GM19372 (cell line): Measurements from ENCODE around the gene ACVR1.
"Not testable (repeated sequence)": the region's sequence is repeated elsewhere in the genome, so short reads cannot be mapped to it uniquely, and the experiment has no call there.

Source experiments
- ATAC-seq: cut with Tn5 transposase; IDR thresholded peaks from one replicate; pipeline ENCODE4 v1.9.1; 2021; ENCODE audit warnings: mild to moderate bottlenecking, low read depth, moderate library complexity; ENCODE audit not compliant: unreplicated experiment

The ACVR1 gene

DNA sequence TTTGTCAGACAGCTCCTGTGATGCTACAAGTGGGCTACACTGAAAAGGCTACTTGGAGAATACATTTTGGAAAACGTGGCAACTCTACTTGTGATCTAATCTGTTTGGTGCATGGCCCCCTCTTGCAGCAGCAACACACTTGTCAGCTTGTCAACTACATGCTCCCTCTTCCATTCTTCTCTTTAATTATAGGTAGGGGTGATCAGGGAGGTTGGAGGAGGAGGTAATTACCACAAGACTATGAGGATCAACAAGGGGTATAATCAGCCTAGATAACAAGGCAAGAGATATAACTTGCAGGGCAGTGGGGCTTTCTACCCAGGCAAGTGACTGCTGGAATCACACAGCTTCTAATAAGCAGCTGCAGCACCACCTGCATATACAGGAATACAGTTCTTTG is 104.9 kb downstream of the ACVR1 start:
- ATAC-seq, result no peak

DNA sequence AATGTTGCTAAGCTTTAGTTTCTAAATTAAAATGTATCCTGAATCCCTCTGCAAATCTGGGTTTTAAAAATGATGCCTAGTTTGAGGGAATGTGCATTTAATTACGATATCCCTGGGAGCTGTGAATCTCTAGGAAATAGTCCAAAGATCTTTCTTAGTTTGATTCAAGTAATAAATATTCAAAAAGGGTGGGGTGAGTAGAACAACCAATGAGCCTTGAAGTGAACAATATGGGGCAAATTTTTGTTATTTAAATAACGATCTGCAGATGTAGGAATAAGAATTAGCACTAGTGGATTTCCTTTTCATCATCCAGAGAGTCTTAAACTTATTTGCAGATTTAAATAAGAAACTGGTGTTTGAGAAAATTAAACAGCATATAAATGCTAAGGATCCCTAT is 106.3 kb downstream of the ACVR1 start:
- ATAC-seq, result no peak

DNA sequence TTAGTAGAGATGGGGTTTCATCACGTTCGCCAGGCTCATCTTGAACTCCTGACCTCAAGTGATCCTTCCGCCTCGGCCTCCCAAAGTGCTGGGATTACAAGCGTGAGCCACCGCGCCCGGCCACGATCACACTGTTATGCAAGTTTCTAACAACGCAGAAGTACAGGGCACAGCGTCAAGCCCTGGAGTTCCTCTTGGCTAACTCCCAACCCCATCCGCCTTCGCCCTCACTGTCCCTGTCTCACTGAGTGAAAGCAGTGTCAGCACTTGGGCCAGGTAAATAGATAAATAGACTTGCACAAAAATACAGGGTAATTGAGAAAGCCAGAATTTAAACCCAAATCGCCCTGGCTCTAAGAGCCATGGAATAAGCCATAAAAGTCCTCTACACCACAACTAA is 111.7 kb downstream of the ACVR1 start:
- no peak for ATAC-seq

DNA sequence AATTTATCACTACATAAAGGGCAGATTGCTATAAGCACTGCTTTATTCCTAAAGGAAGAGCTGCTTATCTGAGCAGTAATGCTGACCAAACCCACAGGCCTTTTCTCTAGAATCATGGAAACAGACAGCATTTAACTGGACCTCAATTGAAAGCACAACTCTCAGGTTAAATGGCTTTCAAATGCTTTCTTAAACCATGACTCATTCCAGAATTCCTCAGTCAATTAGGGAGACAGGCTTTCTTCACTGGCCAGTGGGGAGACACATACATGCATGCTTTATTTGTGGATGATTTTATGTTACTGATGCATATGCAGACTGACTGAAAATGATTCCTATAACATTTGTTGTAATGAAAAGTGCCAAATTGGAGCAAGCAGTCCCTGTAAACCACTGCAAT is 114.6 kb downstream of the ACVR1 start:
- ATAC-seq, result no peak

DNA sequence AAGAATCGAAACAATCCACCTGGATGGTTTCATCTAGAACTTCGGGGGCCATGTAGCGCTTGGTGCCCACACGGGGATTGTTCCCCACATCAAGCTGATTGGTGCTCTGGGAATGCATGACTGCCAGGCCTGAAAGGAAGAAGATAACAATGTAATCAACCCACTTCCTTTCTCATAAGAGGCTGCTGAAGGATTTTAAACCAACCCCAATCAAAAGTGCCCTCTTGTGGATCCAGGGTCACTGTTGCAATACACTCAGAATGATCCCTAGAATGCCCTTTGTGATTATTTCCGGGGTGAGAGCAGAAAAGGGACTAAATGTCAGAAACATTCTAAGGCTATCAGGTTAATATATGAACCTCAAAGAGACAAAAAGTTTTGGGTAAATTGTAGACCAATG is 115.2 kb downstream of the ACVR1 start:
- no peak for ATAC-seq

DNA sequence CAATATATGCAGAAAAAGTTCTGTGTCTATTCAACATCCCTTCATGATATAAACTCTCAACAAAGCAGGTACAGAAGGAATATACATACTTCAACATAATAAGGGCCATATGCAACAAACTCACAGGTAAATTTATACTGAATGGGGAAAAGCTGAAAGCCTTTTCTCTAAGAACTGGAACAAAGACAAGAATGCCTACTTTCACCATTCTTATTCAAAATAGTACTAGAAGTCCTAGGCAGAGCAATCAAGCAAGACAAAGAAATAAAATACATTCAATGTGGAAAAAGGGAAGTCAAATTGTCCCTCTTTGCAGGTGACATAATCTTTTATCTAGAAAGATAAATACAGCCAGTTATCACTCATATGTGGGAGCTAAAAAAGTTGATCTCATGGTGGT is 116.3 kb downstream of the ACVR1 start:
- ATAC-seq, result no peak

DNA sequence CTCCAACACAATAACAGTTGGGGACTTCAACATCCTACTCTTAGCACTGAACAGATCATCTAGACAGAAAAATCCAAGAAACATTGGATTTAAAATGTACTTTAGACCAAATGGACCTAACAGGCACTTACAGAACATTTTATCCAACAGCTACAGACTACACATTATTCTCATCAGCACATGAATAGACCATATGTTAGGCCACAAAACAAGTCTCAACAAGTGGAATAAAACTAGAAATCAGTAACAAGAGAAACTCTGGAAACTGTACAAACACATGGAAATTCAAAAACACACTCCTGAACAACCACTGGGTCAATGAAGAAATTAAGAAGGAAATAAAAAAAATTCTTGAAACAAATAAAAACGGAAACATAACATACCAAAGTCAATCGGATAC is 117.5 kb downstream of the ACVR1 start:
- ATAC-seq, result no peak

DNA sequence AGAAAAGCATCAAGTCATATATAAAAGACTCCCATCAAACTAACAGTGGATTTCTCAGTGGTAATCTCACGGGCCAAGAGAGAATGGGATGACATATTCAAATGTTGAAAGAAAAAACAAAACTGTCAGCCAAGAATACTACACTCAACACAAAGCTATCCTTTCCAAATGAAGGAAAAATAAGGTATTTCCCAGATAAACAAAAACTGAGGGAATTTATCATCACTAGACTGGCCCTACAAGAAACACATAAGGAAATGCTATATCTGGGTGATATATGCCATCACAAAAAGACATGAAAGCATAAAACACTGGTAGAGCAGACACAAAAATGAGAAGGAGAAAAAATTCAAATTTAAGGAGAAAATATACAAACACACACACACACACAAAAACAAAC is 118.6 kb downstream of the ACVR1 start:
- ATAC-seq, result no peak

DNA sequence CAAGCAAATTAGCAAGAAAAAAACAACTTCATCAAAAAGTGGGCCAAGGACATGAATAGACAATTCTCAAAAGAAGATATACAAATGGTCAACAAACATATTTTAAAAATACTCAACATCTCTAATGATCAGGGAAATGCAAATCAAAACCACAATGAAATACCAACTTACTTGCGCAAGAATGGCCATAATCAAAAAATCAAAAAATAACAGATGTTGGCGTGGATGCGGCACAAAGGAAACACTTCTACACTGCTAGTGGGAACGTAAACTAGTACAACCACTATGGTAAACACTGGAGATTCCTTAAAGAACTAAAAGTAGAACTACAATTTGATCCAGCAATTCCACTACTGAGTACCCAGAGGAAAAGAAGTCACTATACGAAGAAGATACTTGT is 119.7 kb downstream of the ACVR1 start:
- not testable (repeated sequence) for ATAC-seq

DNA sequence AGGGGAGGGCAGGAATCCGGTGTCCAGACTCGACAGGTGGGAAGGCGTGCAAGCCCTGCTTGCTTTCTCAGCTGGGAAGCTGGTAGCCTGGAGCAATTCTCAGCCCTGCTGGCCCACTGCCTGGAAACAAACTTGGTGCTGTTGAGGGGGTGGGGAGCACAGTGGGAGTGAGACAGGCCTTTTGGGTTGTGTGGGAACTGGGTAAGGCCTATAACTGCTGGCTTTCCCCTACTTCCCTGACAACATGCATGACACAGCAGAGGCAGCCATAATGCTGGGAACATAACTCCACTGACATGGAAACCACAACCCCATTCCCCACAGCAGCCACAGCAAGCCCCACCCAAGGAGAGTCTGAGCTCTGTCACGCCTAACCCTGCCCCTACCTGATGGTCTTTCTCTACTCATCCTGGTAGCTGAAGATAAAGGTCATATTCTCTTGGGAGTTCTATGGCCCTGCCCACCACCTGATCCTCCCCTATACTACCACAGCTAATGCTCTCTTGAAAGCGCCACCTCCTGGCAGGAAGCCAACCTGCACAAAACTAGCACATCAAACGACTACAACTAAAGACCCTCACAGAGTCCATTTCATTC is 124.6 kb downstream of the ACVR1 start:
- no peak for ATAC-seq

DNA sequence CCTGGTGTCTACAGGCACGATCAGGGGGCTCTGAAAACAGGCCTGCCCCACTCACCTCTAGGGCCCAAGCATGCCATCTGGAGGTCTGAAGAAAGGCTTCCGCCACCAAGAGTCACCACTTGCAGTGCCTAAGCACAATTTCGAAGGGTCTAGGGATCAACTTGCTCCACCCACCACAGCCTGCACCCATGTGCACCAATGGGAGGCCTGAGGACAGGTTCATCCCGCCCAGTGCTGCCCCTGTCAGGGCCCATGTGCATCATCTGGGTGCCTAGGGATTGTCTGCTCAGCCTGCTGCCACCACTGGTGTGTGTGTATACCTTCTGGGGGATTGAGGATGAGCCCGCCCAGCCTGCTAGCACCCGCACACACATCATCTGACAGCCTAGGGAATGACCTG is 126.4 kb downstream of the ACVR1 start:
- ATAC-seq, result no peak

DNA sequence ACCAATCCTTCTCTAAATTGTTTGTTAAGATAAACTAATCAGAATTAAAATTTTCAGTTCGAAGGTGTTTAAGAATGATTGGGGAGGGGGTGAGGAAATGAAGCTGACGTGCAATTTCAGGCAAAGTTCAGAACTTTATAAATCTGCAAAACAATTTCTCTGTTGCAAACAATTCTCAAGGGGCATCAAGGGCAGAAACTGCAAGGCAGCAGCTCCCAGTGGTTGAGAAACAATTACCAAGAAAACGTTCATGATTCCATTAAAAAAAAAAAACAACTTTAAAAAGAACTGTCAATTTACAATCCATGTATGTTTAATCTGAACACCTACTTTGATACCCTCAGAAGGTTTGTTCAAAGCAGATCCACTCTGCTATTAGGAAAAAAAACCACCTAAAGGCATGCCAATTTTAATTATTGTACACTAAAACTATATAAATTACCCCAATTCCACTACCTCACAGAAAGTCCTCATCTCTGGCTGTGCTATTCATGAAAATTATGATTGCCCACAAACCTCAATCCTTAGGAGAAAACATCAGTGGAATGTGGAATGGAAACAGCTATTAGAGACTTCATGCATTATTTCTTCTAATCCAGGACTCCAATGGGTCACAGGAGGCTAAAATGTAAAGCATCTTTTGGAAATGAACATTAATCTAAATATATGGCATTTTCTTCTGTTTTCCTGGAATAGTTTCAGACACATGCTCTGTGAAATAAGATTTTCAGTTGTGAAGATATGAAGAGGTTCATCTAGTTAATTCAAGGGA is 127.6 kb downstream of the ACVR1 start:
- ATAC-seq, result no peak

DNA sequence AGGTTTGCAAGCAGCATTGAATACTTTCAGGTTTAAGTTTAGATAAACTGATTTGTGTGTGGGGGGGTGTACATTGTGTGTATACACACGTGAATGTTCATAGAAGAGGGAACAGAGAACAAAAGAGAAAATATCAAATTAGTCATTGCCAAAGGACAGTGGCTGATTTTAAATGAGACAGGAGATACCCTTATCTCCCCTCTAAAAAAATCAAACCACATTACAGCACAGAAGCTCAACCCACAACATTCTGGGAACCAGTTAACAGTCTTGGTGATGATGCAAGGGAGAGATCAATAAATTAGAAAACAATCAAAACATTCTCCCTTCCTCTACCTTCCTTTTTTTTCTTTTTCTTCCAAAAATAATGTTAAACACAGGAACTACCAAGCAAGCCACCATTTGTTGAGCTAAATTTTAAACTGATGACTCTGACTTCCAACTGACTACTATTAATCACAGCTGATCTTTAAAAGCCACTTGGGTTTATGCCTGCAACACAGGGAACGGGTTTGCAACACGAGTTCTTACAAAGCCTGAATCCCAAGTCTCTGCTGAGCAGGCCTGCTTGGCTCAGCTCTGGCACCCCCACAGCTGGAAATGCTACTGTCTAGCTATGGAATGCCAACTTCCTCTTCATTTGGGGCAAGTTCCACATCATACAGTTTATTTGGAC is 128.3 kb downstream of the ACVR1 start:
- no peak for ATAC-seq

DNA sequence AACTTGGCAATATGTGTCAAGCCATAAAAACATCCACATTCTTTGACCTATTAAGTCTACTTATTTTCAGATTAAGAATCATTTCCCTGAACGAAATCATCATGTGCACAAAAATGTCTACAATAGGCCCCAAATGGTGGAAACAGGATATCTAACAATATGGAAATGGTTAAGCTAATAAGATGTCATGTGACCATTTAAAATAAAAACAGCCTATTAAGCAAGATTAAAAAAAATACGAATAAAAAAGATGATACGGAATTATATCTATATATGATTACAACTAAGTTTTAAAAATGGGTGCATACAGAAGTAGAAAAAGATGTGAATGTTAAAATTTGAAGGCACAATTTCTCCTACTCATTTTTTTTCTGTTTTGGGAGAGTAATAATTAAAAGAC is 128.8 kb downstream of the ACVR1 start:
- ATAC-seq, result no peak

DNA sequence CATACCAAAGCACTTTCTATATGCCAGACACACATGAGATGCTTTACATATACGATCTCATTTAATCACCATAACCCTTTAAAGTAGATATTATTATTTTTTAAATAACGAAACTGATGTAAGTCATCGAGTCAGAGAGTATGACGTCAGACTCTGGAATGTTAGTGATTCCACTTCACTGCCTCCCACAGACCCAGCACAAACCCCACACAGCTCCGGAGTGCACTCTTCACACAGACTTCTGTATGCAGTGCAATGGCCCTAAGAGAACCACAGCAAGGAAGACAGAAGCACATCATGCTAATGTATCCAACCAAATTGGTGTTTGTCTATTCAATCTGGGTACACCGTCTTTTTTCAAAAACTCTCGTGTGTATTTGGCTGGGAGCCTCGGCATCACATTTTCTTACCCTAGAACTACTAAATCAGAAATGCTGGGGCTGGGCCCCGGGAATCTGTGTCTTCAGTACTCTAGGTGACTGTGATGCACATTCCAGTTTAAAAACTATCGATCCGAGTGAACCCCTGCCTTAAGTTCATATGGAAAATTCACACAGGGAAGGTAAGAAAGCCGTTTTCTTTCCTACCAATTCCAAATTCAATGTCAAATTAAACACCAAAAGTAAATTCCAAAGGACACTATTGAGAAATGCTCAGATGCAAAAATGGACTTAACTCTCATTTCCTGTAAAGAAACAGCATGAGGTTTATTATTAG is 129.7 kb downstream of the ACVR1 start:
- ATAC-seq, result no peak

DNA sequence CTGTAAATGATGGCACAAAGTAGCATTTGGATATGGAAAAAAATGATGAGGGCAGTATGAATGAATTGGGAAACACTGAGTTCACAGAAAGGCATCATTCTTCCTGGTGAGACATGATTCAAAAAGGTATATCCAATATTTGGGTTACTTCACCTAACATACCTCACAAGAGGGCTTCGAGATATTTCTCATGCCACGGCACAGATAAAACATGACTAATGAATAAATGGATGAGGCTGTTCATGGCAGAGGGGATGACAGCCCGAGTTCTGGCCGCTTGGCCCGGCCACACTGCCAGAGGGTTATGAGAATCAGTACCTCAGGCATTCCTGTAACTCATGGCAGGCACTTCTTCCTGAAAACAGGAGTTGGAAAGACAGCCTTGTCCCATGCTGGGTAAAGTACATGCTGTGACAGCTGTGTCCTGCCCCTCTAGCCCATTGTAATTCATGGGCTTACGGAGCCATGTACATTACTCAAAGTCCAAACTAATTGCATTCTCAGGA is 131.5 kb downstream of the ACVR1 start:
- ATAC-seq, result no peak

DNA sequence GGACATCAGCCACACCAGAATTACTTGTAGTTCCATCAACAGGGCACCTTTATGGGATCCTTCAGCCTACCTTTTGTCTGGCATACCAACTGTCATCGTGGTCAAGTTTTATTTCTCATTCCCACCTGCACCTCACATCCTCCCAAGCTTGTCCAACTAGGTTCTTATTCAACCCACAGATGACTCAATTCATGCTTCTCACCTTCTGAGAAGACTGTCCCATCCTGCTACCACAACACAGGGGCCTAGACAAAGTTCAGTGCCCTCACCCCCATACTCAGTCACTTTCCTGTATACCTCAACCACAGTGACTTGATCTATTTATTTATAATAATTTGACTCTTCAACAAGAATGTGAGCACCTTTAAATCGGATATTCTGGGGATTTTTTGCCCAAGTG is 133.1 kb downstream of the ACVR1 start:
- peak; percentile 64 for ATAC-seq

DNA sequence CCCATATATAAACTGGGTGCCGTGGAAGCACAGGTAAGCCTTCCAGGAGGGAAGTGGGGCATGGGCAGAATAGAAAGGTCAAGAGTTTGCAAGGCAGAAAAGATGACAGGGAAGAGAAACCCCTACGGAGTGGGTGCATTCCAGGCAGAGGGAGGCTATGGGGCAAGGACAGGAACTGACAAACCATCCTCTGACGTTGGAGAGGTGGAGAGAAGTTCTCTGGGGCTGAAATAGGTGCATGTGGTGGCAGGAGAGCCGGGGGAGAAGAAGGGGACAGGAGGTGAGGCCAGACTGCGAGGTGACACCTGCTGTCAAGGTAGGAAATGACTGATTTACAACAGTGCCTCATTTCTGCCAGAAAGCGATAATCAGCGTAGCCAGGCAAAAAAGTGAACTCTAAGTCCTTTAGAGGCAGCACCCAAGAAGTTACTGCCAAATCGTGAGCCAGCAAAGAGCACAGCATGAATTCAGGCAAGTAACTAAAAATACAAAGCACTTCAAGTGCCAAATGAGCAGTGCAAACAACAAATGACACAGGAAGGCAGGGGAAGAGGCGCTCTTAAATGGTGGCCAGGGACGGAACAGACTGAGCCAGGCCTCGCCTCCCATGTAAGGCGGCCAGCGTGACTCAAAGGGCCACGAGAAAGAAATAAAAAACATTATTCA is 134.2 kb downstream of the ACVR1 start:
- no peak for ATAC-seq

DNA sequence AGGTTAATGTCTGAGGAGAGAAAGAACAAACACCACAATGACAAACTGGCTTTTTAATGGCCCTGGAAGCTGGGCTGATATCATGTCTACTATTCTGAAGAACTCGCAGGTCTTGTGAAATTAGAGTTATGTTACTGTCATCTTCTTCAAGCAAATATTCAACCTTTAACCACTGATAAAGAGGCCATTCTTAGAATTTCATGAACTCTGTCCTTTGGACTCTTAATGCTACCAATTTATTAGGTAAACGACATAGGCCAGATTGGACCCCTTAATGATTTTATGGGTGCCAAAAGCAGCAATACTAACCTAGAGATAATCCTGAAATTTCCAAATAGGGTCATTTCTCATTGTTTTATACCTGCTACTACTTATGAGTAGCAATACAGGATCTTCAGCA is 138.5 kb downstream of the ACVR1 start:
- no peak for ATAC-seq

DNA sequence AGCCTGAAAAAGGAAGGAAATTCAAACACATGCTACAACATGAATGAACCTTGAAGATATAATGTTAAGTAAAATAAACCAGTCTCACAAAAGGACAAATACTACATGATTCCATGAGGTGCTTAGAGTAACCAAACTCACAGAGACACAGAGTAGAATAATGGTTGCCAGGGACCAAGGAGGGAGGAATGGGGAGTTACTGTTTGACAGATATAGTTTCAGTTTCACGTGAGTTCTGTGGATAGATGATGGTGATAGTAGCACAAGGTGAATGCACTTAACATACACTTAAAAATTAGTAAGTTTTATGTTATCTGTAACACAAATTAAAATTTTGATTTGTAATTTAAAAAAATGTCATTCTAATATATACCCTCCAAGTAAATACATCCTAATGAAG is 140.6 kb downstream of the ACVR1 start:
- no peak for ATAC-seq

DNA sequence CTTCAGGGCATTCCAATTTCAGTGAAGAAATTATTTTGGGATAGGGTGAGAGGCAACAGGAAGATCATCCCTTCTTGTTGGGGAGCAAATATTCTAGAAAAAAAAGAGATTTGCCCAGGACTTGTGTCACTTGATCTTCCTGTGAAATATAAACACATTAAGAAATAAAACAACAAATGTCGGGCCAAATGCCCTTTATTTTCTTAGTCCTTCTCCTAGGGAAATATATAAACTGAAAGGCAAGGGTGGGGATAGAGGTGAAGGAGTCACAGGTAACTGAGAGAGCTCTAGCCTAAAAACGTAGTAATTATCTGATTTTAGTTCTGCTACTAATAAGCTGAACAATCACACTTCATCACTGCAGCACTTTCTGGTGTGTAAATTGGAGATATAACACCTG is 142.9 kb downstream of the ACVR1 start:
- no peak for ATAC-seq
